Measurements from ENCODE around the gene UROC1. TPM values are rescaled to one million over a fixed set of nuclear protein-coding genes. Genes with fewer than 3 reads are reported as not detected.

The UROC1 gene
- total RNA-seq, 1 experiment from 2014 or later: not detected

DNA sequence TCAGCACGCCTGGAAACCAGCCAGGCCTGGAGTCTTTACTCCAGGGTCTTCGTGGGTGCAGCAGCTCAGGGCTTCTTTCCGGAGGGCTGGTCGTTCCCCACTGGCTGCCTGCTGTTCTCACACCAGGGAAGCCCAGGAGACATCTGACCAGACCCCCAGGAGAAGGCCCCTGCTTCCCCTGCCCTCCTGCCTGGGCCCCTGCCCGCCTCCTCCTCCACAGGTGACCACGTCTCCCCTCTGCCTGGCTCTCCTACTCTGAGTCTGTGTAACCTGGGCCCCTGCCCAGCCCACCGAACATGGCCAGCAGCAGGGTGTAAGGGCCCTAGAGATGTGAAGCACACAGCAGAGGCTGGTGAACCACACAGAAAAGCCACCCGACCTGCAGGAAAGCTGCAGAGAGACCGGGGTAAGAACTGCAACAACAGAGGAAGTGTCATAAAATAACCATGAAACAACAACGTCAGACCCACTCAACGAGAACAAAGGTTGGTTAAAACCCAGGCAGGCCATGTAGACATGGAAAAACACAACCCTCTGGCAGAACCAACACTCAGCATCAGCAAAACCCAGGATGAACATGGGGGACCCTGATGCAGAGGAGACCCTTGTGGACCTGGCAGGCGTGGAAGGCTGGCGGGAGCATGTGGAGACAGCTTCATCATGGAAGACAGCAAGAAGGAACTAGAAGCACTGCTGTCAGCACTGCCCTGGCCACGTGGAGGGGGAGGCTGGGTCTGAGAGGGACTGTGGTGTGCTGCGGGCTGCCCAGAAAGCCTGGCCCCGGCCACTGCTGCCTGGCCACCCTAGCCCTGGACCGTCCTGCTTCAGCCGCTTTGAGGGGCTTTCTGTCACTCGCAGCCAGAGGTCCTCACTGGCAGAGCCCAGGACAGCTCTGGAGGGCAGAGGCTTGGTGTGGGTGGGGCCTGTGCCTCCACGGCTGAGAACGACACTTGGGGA lies 20.4 kb downstream of the UROC1 start:
- DNase-seq (ENCODE audit: low spot score): no peak

- DNase-seq (ENCODE audit: low spot score): no peak
Observed at GRCh38 chr3:126495786-126496185, 21.8 kb downstream of the UROC1 start.

- DNase-seq (ENCODE audit: low spot score): no peak
Observed at GRCh38 chr3:126494970-126495230, 22.7 kb downstream of the UROC1 start.

DNA sequence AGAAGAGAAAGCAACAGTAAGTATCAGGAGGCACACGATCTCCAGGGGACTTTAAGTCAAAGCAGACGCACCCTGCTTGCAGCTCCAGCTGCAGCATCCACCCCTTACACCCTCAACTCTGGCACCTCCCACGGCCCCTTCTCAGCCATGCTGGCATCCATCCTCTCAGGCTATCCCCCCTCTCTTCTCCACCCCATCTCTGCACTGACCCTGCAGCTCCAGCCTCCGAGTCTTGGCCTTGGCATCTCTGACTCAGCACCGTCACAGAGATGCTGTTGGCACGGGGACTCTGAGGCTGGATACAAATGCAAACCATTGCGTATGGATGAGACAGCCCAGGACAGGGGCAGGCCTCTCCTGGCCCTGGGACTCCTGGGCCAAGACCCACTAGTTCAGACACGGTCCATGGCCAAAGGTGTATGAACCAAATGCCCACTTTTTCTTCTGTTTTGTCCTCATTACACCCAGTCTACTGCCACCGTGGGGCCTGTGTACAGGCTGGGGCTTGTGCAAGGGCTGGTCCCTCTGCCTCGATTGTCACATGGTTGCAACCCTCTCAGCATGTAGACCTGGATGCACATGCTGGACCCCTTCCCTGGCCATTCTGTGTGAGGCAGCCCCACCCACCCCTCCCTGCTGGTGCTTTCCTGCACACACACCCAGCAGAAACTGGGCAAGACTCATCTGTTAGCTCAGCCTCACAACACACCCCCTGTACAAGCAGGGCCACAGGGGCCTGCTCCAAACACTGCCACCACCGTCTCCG lies 23.2 kb downstream of the UROC1 start:
- no peak for DNase-seq (ENCODE audit: low spot score)

GRCh38 chr3:126493739-126494138 lies 23.8 kb downstream of the UROC1 start:
- no peak for DNase-seq (ENCODE audit: low spot score)

GRCh38 chr3:126493051-126493450 lies 24.5 kb downstream of the UROC1 start:
- no peak for DNase-seq (ENCODE audit: low spot score)

DNA sequence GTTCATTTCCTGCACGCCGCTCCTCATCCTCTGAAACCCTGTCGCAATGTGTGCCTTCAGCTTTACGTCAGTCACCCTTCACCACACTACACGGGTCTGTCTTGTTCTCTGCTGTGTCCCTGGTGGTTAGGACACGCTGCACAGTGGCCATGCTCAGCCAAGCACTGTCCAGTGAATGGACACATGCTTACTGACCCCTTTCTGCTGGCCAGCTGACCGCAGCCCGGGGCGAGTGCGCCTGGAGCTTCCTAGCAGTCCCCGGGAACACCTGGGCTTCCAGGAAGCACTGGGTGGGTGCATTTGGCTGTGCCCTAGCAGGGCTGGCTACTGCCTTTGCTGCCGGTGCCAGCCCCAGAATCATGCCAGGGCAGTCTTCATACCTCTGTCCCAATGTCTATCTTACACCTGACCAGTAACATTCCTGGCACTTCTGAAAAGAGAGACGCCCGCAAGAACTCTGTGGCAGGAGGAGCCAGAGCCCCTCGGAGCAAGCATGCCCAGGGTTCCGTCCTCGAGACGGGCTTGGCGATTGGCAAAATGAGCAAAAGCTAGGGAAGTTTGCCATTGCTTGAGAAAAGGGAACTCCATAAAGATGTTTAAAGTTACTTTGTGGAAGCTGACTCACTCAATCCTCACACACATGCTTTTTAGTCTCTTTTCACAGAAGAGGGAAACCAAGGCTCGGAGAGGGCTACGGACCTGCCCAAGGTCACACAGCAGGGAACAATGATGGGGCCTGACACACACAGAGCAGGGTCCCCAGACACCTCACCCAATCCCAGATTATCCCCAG lies 26.2 kb downstream of the UROC1 start:
- DNase-seq (ENCODE audit: low spot score): no peak

DNA sequence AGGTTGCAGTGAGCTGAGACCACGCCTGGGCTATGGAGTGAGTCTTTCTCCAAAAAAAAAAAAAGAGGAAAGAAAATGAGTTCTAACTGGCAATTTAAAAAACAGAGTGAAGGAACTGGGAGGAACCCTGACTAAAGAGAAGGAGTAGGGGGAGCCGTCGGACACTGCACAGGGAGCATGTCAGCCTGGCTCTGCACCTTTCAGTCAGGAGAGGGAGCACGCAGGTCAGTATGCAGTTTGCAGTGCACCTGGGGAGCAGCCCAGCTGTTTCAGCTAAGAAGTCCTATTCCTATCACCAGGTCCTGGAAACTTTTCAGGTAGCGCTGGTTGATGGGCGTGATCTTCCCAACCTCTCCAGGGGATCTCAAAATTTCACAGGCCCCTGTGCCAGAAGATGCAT lies 27.0 kb downstream of the UROC1 start:
- DNase-seq (ENCODE audit: low spot score): peak; percentile 23

GRCh38 chr3:126488886-126489569 lies 28.5 kb downstream of the UROC1 start:
- DNase-seq (ENCODE audit: low spot score): no peak

DNA sequence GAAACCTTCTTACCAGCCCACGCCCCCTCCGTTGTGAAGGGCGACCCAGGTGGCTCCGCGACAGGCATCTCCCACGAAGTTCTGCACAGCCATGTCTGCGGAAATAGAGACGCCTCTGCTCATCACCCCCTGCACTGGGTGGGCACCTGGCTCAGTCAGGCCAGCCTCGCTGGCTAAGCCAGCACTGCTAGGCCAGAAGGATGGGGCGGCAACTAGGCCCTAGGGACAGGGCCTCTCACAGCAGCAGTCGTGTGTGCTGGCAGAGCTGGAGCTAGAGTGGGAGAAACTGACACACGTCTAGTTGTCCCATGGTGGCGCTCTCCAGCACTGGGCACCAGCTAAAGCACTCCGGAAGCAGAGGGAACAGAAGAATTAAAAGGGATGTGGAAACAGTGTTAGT lies 29.4 kb downstream of the UROC1 start:
- peak; percentile 11 for DNase-seq (ENCODE audit: low spot score)

- no peak for DNase-seq (ENCODE audit: low spot score)
Observed at GRCh38 chr3:126487151-126487771, 30.3 kb downstream of the UROC1 start.

DNA sequence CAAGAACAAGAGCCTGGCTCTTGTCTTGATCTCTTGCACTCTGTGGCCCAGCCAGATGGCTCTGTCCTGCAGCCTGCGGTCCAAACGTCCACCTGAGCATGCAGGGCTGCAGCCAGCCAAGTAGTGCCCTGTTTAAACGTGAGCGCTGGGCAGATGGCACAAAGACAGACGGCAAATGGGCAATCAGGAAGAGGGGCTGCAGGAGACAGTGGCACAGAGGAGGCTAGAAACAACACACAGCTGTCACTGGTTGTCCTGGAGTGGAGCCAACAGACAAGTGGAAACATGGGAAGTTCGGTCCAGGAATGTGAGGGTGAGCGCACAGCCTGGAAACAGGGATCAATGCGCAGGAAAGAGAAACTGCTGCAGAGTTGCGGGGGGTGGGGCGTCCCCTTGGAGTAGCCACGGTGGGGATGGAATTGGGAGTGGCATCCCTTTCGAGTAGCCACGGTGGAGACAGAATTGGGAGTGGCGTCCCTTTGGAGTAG lies 31.2 kb downstream of the UROC1 start:
- DNase-seq (ENCODE audit: low spot score): no peak

DNA sequence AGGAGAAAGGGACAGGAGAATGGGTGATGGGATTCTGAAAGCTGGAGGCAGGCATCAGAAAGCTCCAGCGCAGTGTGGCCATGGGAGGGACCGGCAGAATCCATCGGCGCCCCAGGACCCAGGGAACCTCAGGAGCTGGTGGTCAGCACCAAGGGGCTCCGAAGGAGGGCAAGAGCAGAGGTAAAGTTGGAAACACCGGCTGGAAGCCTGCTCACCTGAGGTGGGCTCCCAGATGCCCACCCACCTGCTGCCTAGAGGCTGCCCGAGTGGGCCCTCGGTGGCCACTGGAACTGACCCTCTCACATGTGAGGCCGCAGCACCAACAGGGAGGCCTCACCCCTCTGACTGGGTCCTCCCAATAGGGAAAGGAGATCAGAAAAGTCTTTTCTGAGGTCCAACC lies 31.6 kb downstream of the UROC1 start:
- no peak for DNase-seq (ENCODE audit: low spot score)

GRCh38 chr3:126485176-126485897 lies 32.2 kb downstream of the UROC1 start:
- DNase-seq (ENCODE audit: low spot score): no peak

GRCh38 chr3:126484662-126485061 lies 32.9 kb downstream of the UROC1 start:
- DNase-seq (ENCODE audit: low spot score): no peak

- no peak for DNase-seq (ENCODE audit: low spot score)
Observed at GRCh38 chr3:126484148-126484547, 33.4 kb downstream of the UROC1 start.

DNA sequence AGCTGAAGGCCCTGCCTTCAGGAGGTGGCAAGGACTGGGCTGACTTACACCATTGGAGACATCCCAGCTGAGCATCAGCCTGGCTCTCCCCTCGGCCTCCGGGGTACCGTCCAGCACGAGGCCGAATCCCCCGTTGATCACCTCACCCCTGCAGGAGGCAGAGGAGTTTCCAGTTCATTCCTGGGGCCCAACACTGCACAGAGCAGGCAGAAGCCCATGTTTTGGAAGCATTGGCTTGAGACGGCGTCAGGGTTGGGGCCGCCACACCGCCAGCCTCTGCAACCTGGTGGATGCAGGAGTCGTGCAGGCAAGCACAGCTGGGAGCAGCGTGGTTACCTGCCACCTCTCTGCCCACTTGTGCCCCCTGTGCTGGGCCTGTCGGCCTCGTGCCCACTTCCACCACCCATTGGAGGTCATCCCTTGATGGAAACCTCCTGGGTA lies 34.2 kb downstream of the UROC1 start:
- no peak for DNase-seq (ENCODE audit: low spot score)

DNA sequence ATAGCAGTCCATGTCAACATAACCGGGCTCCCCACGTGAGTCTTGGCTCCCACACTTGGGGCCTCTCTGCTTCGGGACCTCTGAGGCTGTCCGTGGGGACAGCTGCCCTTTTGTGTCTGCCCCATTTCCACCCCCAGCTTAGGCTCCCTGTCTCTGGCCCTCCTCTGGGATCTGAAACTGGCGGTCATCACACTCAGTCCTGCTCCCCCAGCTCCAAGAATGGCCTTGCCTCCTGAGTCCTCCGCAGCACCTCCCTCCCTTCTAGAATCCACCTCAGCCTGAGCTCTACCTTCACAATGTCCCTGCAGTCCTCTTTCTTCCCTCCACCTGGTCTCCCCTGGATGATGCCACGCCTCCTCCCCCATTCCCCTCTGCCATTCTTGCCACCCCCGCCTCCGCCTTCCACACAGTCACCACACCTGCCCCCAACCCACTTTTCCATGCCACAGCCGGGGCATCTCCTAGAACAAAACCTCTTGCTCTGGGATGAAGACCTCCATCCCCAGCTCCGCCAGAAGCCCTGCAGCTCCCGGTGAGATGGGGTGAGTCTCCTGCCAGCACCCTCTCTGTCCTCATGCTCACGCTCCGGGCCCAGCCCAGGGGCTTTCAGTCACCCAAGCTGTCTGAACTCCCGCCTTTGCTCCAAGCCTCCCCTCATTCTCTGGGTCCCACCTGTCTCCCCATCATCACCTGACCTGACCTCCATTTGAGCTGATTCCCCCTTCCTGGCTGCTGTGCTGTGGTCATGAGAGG lies 34.9 kb downstream of the UROC1 start:
- DNase-seq (ENCODE audit: low spot score): no peak

DNA sequence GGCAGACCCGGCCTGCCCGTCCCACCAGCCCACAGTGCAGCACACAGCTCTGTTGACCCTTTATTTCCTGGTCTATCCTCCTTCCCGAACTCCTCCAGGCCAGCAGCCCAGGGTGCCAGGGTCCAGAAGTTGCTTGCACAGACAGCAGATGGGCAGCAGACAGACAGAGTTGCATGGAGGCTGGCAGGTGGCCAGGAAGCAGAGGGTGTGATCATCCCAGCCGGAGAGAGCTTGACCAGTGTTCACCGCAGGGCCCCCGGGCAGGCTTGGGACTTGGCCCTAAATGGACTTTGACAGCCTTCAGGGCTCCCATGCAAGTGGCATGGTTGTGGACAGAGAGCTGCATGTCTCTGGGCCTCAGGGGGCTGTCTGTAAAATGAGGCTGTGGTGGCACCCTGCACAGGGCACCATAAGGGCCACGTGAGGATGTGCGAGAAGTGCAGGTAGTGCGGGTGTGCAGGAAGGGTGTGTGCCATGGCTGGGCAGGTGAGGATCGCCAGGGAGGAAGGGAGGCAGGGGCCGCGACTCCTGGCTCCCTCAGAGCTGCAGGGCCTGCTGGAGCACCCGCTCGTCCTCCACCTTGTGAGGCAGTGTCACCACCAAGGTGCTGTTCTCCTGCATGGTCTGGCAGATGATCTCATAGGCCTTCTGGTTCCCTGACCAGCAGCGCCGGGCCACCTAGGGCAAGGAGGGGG lies 35.6 kb downstream of the UROC1 start:
- DNase-seq (ENCODE audit: low spot score): no peak

Data from HT-29 (cell line).